NOMO-1 treated with DMSO at 0.1 percent for 48 hours (cell line): ENCODE measurements around the gene BCL2L15.

Experiments used
- DNase-seq: peaks from one replicate; lab custom pipeline; 2025; ENCODE audit not compliant: unreplicated experiment; lab: John Stamatoyannopoulos, UW

BCL2L15 gene

DNA sequence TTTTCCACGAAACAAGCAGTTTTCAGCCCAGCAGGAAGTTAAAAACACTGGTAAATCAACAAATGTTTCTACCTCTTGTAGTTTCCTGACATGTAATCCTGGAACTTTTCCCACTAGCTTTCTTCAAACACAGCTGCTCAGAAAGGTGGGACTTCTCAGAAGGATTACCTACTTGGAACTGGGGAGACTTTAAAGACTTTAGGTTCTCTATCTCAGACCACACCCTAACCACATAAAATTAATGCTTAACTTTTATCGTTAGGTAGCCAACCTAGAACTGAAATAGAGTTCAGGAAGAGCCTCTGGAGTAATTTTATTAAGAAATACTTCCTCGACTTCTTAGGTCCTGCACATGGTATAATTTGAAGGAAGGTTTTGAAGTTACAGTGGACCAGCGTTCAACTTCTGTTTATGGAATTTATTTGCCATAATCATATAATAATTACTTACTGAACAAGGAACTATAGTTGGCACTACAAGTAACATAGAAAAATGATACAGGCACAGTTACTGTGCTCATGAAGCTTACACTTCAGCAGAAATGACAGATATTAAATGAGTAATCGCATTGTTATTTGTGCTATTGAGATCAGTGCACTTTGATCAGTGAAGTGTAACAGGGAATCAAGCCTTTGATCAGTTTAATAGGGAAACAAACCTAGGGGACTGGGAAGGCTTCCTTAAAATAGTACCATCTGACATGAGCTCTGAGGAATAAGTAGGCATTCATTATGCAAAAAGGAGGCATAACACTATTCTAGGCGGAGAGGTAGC, at the start of gene BCL2L15:
Gene BCL2L15, minus strand, starts transcription at position 180 of the 774 bp plus-strand sequence. CDS start 206 bp downstream, outside the sequence.
- peak; percentile 14 for DNase-seq

DNA sequence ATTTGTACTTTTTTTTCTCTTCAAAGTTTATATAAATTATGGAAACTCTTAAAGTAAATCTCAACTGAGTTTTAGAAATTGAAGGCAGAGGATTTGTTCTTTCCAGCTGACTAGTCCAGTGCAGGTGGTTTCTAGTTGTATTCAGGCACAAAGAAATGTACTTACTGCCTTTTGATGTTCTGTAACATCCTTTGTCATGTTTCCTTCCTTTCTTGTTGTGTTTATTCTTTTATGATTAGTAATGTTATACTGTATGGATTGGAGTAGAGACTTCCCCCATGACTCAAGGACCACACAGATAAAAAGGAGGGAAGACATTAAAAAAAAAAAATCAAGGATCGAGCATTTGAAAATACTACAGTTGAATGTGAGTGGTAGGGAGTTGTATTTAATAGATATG, 49.8 kb upstream of the BCL2L15 start:
- DNase-seq, result no peak

DNA sequence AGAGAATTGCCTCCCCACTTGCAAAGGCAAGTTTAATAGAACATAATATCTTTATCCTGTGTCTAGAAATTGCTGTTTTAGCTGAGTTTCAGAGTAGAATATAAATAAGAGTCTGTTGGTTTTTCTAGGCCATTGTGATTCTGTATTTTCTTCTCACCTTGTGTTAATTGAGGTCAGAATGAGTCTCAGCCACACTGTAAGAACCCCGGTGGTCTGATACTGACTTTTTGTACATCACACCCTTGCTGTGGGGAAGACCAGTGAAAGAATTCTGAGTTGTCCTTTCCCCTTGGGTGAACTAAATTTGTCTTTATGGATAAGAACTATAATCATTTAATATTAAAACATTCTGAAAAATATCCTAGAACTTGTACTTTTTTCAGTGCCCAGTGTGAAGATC, 48.6 kb upstream of the BCL2L15 start:
- DNase-seq, result no peak

DNA sequence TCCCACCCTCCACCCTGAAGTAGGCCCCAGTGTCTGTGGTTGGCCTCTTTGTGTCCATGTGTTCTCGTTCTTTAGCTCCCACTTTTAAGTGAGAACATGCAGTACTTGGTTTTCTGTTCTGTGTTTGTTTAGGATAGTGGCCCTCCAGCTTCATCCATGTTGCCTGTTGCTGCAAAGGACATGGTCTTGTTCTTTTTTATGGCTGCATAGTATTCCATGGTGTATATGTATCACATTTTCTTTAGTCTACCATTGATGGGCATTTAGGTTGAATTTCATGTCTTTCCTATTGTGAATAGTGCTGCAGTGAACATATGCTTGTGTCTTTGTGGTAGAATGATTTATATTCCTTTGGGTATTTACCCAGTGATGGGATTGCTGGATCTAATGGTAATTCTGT, 47.8 kb upstream of the BCL2L15 start:
- DNase-seq, result no peak

DNA sequence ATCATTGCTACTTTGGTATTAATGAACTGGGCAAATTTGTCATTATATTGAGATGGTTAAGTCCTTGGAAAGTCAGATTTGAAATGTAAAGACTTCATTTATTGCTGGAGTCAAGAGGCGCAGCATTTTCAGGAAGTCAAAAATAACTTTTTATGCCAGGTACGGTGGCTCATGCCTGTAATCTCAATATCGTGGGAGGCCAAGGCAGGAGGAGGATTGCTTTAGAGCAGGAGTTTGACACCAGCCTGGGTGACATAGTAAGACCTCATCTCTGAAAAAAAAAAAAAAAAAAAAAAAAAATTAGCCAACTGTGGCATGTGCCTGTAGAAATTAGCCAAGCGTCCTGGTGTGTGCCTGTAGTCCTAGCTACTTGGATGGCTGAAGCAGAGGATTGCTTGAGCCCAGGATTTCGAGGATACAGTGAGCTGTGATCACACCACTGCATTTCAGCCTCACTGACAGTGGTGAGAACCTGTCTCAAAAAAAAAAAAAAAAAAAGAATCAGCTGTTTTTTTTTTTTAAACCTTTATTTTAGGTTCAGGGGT, 47.2 kb upstream of the BCL2L15 start:
- DNase-seq, result no peak

DNA sequence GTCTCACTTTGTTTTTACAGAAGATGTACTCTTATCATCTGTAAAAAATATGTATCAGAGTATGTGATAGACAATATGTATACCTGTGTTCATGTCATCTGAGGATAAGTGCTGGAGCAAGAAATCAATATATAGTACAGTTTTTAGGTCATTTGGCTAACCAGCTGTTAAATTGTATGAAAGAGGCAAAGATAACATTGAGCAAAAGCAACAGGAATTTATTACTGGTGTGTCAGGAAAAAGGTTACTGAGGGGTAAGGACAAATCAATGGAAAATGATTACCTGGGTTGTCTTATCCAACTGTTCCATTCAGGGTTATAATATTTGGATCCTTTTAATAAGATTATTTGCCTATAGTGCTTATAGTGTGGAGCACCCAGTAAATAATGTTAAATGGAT, 46.6 kb upstream of the BCL2L15 start:
- no peak for DNase-seq

DNA sequence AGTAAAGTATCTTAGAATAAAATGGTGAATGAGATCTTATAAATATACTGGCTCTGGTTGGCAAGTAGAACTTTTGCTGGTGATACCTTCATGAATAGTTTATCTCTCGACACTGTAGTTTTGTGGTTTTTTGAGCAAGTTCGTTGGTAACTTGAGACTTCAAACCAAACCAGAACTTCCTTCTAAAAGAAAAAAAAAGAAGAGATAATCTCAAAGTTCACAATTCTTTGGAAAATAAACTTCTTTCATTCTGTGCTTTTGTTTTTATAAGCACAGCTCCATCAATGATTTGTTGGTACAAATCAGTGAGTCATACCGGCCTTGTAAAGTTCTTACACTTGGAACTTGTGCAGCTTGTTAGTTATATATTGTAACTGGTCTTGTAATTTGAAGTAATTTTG, 44.1 kb upstream of the BCL2L15 start:
- DNase-seq, result peak; percentile 45

DNA sequence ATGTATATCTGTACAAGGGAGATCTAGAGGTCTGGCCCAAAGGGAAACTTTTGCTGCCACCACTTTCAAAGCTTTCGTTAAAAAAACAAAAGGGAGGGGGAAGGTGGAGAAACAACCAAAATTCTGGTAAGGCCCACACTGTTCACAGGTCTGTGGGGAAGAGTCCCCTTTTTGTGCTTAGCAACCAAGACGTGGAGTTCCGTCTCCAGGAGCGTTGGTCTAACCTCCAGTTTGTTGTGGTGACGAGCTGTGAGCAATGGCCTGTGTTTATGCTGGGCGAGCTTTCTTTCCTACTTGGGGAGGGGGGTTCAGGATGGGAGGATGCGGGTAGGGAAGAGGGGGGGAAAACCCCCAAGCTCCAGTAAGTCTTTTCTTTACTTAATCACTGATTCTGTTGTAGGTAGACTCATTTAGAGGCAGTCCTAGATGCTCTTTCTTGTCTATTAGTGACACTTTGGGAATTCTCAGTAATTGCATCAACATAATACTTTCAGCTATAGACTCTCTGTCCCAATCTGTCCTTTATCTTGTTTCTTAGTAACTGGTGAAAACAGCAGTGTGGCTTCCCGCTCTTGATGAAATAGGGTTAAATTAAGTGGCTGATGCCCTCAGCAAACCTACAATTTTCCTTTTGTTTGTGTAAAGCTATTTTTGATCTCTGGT, 43.2 kb upstream of the BCL2L15 start:
- peak; percentile 53 for DNase-seq

DNA sequence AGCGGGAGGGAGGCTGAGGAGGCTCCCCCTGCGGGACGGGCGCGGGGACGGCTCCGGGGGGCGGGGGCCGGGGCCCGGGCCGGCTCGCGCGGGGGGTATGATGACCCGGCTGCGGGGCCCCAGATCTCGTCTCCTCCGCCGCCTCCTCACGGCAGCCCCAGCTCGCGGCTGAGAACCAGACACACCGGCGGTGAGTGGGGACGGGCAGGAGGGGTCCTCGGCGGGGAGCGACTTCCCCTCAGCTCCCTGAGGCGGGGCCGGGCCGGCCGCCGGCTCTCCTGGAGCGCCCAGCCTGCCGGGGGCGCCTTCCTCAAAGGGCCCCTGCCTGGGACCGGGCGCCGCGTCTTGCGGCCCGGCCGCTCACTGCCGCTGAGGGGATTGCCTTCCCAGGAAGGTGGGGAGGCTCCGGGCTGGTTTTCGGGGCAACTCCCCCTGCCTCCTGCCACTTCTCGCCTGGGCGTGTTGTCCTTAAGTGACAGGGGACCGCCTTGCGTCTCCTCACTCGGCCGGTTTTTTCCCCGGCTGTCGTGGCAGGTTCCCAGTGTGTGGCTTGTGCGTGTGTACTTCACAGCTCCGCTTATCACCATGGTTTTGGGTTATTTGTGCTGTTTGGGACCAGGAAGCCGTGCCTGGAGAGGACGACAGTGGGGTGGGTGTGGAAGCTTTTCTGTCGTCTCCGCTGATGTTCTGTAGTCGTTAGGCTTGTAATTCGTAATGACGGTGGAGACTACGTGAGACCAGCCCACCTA, 42.5 kb upstream of the BCL2L15 start:
- peak; percentile 28 for DNase-seq

DNA sequence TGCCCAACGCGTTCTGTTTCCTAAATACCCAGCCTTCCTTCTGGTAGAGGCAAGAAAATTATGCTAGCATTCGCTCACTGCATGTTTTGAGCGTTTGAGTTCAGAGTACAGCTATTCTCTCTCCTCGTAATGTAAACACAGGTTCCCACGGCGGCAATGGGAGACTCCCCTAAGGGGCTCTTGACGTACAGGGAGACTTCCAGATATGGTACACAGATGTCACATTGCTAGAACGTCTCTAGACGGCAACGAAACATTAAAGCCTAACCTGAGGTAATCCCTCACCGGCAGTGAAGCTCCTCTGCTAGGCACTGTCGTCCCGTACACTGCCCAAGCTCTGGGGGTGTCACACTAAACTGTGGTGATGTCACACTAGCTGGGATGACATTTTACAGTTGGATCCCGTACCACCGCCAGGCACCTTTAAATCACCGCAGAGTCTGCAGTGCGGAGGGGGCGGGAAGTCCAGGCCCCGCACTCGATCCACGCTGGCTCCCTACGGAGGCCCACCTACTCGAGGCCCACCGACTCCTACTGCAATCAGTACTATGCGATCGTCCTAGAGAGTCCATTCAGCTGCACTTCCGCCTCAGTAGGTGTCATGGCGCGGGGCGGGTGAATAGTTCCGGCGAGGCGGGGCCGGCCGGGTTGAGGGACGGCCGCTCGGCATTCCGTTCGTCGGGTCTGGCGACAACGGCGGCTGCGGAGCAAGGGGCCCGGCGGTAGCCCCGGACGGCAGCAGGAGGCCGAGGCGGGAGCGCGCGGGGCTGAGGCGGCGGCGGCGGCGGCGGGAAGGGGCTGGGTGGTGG, 41.8 kb upstream of the BCL2L15 start, which contains the start of gene HIPK1:
Gene HIPK1, plus strand, starts transcription at position 384 of the 809 bp plus-strand sequence.
- DNase-seq, result peak; percentile 88

DNA sequence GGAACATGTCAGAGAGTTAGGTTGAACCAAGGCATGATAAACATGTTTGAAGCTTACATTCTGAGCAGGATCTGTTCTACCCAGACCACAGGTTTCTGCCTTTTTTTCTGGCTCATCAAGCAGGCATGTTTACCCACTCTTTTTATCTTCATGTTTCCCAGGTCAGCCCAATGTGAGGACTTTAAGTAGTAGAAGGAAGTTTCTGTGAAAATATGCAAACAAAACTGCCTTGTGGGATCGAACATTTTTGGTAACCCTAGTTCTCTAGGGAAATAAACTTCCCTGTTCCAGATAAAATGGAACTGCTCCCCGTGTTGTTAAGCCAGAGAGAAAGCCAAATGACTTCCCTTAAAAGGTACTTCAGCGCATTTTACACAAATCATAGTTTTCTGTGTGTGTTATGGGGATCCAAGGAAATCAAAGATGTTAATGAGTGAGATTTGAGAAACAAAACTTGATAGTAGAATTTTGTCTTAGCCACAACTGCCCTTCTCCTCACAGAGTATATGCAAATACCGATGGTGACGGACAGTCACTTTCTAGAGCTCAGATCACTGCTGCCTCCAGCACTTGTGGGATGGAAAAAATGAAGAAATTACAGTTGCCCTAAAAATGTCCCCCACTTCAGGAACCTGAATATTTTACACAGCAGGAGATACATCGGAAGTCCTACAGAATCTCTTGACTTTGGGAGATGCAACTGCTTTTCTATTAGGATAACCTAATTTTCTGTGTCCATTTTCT, 41.0 kb upstream of the BCL2L15 start:
- DNase-seq, result peak; percentile 37

DNA sequence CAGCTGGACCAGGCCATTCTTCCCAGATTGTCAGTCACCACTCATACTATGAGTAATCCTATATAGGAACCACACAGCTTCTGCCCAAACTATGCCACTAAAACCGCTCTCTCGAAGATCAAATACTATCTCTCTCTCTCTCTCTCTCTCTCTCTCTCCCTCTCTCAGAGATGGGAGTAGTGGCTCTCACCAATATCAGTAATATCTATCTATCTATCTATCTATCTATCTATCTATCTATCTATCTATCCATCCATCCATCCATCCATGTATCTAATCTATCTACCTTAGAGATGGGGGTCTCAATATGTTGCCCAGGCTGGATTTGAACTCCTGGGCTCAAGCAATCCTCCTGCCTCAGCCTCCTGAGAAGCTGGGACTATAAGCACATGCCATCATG, 37.1 kb upstream of the BCL2L15 start:
- no peak for DNase-seq

DNA sequence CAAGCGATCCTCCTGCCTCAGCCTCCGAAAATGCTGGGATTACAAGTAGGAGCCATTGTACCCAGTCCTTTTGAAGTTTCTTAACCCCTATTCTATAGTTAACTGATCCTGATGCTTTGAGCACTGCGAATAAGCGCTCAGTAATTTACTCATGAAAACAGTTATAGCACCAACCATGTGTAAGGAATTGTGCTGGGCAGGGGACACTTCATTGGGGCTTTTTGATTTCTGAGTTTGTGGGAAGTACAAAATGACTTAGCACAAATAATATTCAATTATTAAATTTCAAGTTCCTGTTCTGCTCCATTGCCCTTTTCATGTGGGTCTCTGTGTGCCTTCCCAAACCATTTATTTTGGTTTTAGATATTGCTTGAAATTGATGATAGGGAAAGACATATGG, 35.6 kb upstream of the BCL2L15 start:
- no peak for DNase-seq

DNA sequence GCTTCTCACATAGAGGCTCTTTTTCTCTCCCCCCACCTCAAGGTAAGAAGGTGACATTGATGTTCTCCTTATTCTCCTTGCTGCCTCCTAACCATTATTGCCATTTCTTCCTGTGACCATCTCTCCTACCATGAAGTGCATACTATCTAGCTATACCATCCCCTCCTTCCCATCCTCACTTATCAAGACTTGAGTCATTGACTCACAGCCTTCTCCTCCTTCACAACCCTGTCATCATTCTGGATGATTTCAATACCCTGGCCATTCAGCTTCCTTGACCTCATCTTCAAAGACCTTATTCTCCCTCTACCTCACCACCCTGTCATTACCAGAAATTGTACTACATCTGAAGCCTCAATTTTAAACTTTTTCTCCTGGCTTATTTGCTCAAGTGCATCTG, 30.9 kb upstream of the BCL2L15 start:
- DNase-seq, result no peak

DNA sequence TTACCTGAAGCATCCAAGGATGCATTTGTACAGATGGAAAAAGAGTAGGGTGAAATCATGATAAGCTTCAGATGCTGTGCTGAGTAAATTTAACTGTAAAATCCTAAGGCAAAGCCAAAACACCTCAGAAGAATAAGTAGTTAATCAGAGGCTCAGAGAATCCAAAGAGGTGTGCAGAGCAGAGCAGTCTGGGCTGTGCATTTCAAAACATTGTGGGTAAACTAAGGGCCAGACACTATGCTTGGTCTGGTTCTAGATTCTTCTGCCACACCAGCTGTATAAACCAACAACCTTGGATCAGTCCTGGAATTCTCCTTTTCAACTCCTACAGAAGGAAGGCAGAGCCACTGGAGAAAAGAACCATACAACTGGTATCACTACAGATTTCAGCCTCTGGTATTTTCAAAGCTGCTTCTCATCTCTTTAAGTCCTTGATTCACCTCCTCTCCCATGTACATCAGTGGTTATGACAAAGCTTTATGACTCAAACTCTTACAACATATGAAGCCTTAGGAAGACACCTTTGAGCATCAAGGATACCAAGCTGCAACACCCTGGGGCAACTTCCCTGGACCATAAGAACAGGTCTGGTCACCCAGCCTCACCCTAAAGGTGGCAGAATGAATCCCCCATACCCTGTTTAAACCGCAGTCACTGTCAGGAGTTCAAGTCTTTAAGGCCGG, 30.2 kb upstream of the BCL2L15 start:
- peak; percentile 2 for DNase-seq

DNA sequence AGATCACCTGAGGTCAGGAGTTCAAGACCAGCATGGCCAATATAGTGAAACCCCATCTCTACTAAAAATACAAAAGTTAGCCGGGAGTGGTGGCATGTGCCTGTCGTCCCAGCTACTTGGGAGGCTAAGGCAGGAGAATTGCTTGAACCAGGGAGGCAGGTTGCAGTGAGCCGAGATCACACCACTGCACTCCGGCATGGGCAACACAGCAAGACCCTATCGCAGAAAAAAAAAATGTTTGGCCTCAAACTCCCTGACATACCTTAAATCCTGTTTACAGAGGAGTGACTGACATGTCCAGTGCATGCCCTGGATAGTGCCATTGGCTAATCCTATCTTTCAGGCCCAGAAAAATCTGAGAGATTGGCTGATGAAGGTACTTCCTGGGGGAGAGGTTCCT, 29.6 kb upstream of the BCL2L15 start:
- no peak for DNase-seq

DNA sequence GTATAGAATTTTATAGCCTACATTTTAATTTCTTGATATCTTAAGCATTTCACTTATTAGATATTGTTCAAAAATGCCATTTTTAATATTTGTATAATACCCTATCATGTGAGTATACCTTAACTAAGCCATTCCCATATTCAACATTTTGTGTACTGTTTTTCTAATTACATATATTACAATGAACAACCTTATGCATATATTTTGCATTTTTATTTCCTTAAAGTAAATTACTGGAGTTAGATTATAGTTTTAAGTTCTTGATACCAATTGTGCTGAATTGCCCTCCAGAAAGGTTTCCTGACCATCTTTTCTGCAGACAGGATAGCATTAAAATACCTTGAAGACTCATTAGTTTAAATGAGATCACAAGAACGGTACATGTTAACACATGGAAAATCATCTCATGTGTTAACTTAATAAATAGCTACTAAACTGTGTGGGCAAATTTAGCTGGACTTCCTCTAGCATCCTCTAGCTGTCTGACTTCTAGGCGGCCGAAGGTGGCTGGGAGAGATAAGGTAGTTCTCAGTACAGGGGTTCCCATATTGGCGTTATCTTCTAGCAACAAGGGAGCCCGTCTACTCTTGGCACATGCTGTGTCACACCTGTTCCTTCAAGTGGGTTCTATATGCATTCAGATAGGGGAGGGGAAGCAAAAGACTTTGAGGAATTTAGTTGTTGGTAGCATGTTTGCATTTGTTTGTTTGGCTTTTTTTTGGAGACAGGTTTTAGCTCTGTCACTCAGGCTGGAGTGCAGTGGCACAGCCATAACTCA, 26.7 kb upstream of the BCL2L15 start:
- no peak for DNase-seq

DNA sequence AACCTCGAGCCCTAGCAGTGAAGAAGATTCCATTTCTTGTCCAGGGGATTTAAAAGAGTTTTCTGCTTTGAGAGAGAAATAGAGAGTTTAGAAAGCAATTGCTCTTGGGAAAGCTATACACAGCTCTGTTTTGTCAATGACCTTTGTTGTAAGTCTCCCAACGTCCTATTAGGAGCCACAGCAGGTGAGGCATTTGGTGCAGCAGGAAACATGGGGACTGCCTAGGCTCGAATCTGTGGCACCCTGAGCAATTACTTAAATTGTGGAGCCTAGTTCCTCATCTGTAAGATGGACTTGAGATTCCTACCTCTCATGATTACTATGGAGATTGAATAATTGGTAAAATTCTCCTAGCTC, 25.9 kb upstream of the BCL2L15 start:
- DNase-seq, result no peak
